HFF-Myc (cell line): Measurements from ENCODE around the gene ZIM2.

Experiments used
- DNase-seq: peaks from one replicate; pipeline ENCODE4 v3.0.0-alpha.2; 2011; ENCODE audit warnings: low read depth; ENCODE audit errors: extremely low read depth
- H3K4me3 ChIP-seq: replicated peaks from 2 replicates; pipeline ENCODE4 v1.5.1; 2011; ENCODE audit warnings: low read depth, mild to moderate bottlenecking, control low read depth, low read length
- CTCF ChIP-seq: IDR thresholded peaks from 2 replicates; pipeline ENCODE4 v1.5.1; 2012; ENCODE audit warnings: mild to moderate bottlenecking, low read depth, low read length, control low read depth; ENCODE audit errors: missing control alignments

The ZIM2 gene

DNA sequence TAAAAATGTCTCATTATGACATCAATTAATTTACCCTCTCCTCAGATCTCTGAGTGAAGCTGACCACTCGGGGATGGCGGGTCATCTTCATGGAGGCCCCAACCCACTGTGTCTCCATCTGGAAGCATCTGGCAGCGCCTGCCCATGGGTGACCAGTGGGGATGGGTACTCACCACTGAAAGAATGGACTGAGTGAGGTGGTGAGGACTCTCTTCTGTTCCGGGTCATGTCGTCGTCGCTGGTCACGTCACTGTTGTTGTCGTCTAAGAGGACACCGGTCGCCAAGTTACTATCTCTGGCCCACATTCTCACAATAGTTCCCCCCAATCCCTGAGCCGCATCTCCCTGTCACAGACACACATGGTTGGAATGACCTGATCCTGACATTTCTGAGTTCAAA is 17.1 kb downstream of the ZIM2 start:
- no peak overlapping the region for H3K4me3 ChIP-seq
- DNase-seq = no peak
- TF ChIP-seq CTCF = no peak

DNA sequence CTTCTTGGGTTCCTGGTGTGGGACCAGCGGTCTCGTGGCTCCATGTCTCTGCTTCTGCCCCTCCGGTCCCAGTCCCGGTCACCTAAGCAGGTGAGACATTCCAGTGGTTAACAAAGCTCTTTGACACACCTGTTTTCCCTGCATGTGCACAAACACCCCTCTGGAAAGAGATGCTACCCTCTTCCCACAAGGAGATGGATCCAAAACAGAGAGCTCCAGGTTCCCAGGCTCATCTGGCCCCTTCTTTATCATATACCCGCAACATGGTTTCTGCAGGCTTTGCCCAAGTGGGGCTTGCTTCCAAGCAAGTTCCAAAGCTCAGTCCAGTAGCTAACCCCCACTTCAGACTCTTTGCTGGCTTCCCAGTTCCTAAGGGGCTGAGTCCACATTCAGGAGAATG is 17.8 kb downstream of the ZIM2 start:
- no peak for DNase-seq
- TF ChIP-seq CTCF = no peak

GRCh38 chr19:56821675-56822074 is 18.9 kb downstream of the ZIM2 start:
- no peak for TF ChIP-seq CTCF
- no peak overlapping the region for H3K4me3 ChIP-seq
- no peak for DNase-seq

More for the DNA sequence above, 17.8 kb downstream of the ZIM2 start:
- H3K4me3 ChIP-seq = no peak overlapping the region

DNA sequence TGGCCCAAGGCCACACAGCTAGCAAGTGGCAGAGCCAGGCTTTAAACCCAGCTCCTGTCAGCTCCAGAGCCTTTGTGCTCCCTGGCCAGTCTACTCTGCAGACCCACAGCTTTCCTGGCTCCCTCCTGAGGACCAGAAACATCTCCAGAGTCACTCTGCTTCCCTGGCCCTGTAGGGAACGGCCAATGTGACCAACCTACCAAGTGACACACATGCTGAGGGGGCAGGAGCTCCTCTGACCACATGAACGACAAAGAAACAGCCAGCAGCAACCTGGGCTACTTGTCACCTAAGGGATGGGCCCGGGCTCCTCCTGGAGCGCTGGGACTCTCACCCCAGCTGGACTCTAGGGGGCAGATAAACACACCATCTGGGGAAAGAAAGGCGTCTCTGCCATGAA is 19.3 kb downstream of the ZIM2 start:
- no peak for DNase-seq
- TF ChIP-seq CTCF = no peak
- no peak overlapping the region for H3K4me3 ChIP-seq

DNA sequence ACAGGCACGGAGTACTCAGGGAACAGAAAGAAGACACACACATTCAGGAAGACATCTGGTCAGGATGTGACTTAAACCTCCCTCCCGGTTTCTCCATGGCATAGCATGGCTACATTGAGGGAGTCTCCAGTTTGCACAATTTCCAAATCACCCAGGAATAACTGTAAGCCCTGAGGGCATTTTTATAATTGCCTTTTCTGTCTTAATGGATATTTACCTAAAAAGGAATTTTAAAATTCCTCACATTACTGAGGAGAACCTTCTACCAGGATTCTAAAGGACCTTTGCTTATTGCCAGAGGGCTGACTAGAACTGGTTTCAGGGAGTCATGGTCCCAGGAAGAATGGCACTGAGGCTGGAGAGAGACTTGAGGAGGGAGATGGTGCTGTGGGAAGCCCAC is 21.4 kb downstream of the ZIM2 start:
- no peak overlapping the region for H3K4me3 ChIP-seq
- TF ChIP-seq CTCF = no peak
- DNase-seq = no peak

- DNase-seq = no peak
- no peak for TF ChIP-seq CTCF
Measured at GRCh38 chr19:56814656-56815055, 25.9 kb downstream of the ZIM2 start.

GRCh38 chr19:56813531-56813930 is 27.0 kb downstream of the ZIM2 start:
- TF ChIP-seq CTCF = no peak
- DNase-seq = no peak
- no peak overlapping the region for H3K4me3 ChIP-seq

More at GRCh38 chr19:56814656-56815055, 25.9 kb downstream of the ZIM2 start:
- H3K4me3 ChIP-seq = no peak overlapping the region
